ENCODE results near the gene TM9SF4.
A peak's percentile ranks its signal among the peaks of the same experiment; 100 is the strongest.
"Not testable (repeated sequence)": the region's sequence is repeated elsewhere in the genome, so short reads cannot be mapped to it uniquely, and the experiment has no call there.

The TM9SF4 gene

DNA sequence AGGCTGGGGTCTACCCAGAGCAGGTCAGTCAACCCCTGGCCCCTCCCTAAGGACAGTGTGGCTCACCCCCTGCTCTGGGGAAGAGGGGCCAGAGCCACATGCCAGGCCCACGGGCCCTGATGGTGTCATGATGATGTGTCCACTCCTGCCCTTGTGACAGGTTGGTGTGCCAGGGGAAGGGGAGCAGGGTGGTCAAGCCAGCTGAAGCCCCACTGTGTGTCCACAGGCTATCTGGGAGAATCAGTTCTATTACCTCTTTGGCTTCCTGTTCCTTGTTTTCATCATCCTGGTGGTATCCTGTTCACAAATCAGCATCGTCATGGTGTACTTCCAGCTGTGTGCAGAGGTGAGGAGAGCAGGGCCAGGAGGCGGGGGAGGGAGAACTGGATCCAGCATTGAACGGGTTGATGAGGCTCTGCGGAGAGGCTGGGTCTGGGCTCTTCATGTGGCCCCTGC lies 50.3 kb downstream of the TM9SF4 start:
- ATAC-seq = no peak

DNA sequence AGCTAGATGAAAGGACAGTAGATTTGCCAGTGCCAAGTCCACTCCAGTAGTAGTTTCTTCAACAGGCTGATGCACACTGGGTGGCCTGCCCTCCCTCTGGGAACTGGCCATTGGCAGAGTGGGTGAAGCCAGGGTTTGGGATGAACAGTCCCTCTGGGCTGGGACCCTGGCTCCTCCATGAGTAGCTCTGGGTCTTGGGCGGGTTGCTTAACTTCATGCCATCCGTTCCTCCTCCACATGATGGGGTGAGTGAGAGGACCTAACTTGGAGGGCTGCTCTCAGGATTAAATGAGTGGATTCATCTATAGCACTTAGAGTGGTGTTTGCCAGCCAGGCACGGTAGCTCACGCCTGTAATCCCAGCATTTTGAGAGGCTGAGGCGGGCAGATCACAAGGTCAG lies 50.8 kb downstream of the TM9SF4 start:
- ATAC-seq = no peak

DNA sequence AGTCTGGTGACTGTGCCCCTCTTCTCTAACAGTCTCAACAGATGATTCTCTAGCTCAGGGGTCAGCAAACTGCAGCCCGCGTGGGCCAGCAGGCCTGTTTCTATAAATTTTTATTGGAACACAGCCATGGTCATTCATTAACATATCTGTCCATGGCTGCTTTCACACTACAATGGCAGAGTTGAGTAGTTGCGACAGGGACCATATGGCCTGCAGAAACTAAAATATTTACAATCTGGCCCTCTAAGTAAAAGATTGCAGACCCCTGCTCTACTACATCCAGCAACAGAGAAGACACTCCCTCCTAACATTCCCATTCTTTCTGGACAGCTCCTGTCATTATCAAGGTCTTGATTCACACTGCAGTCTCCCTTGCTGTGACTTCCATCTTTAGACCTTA lies 52.8 kb downstream of the TM9SF4 start:
- no peak for ATAC-seq

DNA sequence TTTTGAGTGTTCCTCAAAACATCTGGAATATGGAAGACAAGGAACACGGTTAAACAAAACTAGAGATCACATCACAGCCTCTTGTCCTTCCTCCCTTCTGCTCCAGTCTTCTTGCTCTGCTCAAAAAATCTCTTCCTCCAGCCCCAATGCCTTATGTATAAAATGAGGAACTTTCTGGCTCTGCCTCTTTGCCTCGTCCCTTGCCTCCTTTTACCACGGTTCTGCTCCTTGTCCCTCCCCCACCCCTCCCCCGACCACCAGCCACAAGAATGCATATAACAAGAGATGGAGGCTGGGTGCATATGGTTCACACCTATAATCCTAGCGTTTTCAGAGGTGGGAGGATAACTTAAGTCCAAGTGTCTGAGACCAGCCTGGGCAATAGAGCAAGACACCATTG lies 54.4 kb downstream of the TM9SF4 start:
- no peak for ATAC-seq

DNA sequence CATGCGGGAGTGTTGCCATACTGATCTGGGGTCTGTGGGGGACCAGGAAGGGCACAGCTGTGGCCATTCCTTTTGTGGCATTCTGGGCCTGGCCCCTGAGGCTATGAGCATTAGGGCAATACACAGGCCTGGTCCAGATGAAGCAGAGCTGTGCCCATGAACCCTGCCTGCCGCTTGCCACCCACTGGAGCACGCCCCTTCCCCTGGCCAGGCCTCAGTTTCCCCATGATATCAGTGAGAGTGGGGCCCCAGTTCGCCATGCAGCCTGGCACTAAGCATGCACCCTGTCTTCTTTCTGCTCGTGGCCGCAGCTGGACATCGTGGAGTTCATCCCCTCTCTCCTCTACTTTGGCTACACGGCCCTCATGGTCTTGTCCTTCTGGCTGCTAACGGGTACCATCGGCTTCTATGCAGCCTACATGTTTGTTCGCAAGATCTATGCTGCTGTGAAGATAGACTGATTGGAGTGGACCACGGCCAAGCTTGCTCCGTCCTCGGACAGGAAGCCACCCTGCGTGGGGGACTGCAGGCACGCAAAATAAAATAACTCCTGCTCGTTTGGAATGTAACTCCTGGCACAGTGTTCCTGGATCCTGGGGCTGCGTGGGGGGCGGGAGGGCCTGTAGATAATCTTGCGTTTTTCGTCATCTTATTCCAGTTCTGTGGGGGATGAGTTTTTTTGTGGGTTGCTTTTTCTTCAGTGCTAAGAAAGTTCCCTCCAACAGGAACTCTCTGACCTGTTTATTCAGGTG lies 55.6 kb downstream of the TM9SF4 start:
- no peak for ATAC-seq

DNA sequence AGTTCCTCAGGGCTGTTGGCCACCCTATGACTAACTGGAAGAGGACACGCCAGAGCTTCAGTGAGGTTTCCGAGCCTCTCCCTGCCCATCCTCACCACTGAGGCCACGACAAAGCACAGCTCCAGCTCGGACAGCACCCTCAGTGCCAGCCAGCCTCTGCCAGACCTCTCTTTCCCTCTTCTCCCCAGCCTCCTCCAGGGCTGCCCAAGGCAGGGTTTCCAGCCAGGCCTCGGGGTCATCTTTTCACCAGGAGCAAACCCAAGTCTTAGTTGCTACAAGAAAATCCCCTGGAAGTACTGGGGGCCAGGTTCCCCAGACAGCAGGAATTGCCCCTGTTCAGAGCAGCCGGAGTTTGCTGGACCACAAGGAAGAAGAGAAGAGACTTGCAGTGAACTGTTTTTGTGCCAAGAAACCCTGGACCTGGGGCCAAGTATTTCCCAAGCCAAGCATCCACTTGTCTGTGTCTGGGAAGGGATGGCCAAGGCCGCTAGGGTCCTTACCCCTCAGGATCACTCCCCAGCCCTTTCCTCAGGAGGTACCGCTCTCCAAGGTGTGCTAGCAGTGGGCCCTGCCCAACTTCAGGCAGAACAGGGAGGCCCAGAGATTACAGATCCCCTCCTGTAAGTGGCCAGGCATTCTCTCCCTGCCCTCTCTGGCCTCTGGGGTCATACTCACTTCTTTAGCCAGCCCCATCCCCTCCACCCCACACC lies 56.5 kb downstream of the TM9SF4 start:
- no peak for ATAC-seq

DNA sequence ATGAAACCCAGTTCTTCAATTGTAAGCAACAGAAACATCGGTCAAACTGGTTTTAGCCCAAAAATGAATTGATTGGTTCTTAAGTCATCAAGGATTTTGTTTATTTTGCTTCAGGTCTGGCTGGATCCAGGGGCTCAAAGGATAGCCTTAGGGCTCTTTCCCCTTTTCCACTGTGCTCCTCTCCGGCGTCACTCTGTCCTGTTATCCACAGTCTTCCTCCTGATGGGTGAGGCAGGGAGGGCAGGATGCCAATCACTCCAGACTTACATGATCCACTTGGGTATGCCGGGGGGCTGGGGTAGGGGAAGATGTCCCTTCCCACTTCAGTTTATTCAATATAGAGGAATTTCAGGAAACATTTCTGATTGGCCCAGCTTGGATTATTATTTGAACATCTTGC lies 58.0 kb downstream of the TM9SF4 start:
- ATAC-seq = no peak

DNA sequence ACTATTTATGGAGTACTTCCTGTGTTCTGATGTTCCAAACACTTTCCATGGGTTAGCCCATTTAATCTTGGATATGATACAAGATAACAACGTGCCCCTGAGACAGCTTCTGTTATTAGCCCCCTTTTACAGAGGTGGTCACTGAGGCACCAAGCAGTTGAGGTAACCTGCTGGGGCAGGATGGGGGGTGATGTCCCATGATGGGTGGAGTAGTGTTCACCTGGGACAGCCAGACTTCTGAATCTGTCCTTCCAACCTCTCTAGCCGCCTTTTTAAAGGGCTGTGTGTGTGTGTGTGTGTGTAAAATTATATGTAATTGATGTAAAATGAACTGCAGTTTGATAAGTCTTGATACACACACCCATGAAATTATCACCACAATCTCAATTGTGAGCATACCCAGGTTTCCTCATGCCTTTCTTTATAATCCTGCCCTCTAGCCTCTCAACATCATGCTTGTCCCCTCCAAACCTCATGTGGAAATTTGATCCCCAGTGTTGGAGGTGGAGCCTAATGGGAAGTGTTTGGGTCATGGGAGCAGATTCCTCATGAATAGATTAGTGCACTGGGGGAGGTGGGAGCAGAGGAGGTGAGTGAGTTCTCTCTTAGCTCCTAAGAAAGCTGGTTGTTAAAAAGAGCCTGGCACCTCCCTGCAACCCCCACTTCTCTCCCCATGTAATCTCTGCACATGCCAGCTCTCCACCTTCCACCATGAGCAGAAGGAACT lies 58.8 kb downstream of the TM9SF4 start:
- ATAC-seq = no peak

DNA sequence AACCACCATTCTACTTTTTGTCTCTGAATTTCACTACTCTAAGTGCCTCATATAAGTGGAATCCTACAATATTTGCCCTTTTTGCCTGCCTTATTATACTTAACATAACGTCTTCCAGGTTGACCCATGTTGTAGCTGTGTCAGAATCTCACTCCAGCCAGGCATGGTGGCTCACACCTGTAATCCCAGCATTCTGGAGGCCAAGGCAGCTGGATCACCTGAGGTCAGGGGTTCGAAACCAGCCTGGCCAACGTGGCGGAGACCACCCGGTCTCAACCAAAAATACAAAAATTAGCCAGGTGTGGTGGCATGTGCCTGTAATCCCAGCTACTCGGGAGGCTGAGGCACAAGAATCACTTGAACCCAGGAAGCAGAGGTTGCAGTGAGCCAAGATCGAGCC lies 68.2 kb downstream of the TM9SF4 start:
- not testable (repeated sequence) for ATAC-seq

DNA sequence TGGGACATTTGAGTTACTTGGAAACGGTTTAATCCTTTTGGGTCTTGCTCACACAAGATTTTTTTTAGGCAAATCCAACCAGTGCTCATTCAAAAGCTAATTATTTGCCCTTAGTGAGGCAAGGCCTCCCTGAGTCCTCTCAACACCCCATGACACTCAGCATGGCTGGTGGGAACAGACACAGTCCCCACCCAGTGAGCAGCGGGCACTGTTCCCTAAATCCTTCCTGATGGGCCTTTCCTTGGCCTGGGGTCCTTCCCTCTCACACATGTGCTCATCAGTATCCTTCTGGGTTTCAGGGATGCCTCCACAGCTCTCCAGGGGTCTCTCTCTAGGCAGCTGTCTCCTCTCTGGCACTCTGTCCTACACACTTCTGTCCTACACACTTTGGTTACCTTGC lies 70.0 kb downstream of the TM9SF4 start:
- ATAC-seq = no peak

DNA sequence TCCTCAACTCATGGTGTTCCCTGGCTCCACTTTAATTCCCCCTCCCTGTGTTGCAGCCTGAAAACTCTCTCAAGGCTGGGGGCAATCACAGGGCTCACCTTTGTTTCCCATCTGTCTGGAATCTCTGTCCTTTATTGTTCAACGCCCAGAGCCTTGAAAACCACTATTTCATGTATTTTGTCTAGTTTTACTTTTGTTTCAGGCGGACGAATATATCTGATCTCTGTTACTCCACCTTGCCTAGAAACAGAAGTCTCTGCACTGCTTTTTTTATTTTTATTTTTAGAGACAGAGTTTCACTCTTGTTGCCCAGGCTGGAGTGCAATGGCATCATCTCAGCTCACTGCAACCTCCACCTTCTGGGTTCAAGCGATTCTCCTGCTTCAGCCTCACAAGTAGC lies 70.4 kb downstream of the TM9SF4 start:
- no peak for ATAC-seq

DNA sequence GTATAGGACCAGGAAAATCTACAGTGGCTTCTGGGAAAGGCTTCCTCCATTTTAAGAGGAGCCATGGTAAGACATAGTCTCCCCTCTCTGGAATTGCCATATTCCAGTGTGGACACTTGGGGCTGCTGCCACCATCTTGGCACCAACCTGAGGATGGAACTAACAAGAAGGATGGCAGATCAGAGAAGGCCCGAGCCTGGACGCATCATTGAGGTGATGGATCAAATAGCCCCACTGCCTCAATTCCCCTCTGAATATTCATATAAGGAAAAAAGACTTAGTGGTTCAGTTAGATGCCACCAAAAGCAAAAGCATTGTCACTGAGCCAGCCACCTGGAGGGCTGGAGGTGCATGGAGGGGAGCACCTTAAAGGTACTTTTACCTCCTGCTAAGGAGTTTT lies 72.1 kb downstream of the TM9SF4 start:
- ATAC-seq = no peak

DNA sequence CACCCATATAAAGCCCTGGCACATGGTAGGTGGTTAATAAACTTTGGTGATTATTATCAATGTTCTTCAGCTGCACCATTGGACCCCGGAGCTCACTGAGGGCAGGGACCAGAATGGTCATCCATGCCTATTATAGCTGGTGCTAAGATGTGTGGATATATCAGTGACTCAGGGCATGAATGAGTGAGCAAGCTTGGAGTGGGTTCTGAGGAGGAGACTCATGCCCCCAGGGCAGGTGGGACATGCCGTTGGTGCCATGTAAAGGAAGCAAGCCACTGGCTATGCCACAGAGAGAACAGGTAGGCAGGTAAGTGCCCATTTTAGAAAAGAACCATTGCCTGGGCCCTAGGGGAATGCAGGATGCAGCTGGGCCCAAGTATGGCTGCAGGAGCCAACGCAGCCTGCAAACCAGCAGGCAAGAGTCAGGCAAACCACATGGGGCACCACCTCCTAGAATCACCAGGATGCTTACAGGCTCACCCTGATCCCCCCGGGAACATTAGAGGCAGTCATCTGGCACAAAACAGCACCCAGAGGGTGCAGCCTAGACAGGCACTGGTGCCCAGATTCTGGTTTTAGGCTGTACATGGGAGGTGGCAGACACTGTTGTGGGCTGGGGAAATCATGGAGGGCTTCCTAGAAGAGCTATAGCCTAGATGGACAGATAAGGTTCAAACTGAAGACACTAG lies 74.6 kb downstream of the TM9SF4 start:
- ATAC-seq = no peak

DNA sequence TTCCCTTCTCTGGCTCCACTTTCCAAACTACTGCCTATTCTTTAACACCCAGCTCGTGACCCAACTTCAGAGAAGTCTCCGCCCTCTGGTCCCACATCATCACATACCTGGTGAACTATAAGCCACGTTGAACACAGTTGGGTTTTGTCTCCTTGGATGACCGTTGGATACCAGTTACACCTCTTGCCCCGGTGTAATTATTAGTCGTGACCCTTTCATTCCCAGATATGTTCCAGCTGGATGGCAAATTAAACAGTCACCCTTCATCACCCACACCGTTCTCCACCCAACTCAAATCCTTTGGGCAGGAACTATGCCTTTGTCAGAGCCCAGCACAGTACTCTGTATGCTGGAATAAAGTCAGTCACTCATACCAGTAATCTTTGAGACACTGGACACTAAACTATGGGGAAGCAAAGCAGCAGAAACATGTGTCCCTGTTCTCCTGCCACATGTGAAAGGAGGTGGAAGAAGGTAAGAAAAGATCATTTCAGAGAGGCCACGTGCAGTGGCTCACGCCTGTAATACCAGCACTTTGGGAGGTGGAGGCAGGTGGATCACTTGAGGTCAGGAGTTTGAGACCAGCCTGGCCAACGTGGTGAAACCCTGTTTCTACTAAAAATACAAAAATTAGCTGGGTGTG lies 75.6 kb downstream of the TM9SF4 start:
- no peak for ATAC-seq

DNA sequence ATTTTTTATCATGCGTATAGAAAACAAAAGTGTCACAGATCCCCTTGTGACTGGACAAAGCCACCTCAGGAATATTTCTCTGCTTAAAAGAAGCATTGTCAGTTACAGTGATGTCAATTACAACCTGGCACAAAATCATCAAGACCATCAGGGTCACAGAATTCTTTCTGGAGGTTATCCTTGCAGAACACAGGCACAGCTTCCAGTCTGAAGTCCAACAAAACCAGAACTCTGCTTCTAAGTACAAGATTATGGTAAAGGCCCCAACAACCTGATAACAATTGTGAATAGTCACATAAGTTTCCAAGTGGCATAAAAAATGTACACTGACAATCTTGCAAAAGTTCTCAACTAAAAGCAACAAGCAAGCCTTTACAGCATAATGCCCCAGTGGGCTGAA lies 77.0 kb downstream of the TM9SF4 start:
- ATAC-seq = no peak

DNA sequence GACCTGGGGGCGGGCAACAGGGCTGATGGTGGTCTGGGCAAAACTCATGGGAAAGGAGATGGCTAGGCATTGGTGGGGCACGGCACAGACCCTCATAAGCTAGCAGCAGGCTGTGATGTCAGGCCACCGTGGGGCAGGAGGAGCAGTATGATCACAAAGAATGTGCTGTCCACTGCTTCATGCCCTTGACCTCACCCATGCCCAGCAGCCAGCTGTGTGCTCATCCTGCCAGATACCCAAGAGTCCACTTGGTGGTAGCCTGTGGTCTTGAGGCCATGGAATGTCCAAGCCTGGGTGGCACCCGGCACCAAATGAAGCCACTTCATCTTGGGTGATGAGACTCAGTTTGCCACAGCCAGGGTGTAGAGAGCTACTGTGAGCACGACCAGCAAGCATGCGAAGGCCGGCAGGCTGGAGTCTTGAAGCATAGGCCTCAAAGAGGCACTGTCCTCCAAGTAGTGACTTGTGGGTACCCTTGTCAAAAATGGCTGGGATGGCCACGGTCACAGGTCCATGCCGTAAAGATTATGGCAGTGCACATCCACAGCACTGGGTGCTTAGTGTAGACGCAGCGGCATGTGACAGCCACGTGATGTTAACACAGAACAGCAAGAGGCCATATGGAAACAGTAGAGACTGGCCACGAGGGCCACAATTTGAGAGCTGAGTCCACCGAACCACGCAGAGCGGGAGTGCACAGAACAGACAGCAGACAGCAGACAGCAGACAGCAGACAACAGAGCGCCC lies 79.0 kb downstream of the TM9SF4 start:
- ATAC-seq = no peak

DNA sequence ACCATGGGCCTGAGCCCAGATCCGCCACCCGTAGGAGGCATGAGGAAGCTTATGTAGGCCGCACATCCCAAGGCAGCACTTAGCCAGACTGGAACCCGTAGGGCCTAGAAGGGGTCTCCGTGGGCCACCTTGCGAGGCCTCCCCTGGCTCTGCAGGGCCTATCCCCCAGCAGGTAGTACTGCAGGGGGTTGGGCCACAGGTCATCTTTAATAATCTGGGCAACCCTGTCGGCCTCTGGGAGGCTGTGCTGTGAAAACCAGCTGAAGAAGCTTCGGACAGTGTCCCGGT lies 79.6 kb downstream of the TM9SF4 start:
- peak in 1 of 2 donors; percentile 17 for ATAC-seq

DNA sequence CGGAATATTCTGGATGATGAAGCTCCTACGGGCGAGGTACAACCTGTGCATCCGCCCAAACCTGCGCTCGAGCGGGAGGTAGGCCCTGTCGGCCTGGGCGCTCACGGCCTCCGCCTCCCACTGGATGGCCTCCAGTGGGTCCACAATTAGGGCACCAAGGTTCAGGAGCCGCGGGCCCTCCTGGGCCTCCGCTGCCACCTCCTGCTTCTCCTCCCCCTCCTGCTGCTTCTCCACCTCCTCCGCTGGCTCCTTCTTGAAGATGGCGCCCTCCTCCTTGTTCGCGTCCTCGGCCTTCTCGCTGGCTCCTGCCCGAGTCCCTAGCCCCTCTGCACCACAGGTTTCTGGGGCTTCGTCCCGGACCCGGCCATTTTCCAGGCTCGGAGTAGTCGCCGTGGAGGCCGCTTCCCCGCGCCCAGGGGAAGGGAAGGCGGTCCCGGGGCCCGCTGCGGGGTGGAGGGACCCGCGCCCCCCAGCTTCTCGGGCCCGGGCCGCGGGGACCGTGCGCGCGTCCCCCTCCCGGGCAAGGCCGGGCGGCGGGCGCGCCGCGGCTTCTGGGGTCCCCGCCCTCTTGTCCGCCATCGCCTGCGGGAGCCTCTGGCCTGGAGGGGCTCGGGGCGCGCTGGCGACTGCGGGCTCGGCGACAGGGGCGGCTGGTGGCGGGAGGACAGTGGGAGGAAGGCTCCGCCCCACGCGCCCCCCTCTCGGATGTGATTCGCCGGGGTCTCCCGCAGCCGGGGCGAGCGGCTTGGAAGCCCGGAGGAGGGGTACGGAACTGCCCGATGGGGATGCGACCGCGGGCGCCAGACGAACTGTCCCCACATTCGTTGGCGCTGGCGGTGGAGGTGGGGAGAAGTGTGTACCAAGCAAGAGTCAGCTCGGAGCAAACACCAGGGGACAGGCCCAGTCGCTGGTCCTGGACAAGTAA lies 80.4 kb downstream of the TM9SF4 start:
- peak; percentile 35 to 40 for ATAC-seq

DNA sequence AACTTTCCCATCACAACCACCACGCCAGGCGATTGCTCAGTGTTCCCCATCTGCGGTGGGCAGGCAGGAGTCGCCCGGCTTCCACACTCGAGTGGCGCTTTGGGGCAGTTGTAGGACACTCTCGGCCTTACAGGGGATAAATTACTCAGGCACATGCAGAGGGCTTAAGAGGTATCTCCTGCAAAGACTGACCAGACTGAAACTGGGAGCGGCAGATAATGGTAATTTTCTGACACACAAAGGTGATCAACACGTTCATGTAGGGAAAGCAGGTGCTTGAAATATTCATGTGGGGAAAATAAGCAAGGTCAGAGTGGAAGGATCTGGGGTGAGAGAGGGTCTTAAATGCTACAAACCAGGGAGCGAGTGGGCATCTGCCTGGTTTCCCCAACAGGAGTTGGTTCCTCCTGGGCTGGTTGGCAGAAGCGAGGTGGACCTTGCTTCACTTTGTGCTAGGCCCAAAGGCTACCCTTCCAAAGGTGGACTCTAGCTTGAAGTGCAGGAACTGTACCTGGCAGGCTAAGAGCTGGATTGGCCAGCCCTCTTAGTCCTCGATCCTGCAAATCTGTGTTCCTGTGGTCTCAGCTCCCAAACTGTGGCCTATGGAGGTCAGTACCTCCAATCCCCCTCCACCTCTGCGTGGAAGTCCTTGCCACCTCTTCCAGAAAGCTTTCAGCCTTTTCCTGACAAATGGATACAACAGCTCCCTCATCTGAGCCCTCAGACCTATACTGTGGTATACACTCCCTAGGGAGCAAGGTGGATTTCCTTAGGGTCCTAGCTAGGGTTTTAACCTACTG lies 81.3 kb downstream of the TM9SF4 start:
- no peak for ATAC-seq

DNA sequence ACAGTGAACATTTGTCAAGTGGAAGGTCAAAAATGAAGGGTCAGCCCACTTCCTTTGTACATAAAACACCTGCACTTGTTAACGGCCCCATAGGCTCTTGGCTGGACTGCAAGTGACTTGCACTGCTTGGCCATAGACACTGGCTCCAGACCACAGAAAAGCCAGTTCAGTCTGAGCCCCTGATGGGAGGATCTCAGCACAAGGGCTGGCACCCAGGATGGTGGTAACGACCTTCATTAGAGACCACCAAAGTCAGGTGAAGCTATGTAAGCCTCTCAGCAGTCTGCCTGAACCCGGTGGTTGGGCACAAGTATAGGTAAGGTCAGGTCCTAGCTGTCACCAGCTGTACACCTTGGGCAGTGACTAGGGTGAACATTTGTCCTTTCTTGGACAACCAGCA lies 81.9 kb downstream of the TM9SF4 start:
- no peak for ATAC-seq
